ENCODE measurements around the gene FAM217B.

Gene FAM217B

GRCh38 chr20:59976156-59976782 is 36.1 kb downstream of the FAM217B start:
- DNase-seq (ENCODE audit: low read depth): no peak

DNA sequence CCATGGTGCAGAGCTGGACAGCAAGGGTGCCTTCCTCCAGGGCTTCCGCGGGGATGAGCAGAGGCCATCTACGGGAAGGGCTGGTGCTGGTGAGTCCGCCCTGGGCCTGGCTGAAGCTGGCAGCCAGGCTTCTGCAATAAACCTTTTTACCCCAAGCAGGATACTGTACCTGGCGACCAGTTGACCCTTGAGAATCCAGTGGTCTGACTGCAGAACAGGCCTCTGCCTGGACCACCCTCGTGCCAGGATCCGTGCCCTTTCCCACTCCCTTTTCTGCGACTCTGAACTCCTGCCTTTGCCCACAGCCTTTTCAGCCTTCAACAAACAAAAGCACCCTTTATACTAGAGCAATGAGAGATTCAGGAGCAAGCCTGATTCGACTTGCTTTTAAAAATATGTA is 36.9 kb downstream of the FAM217B start:
- no peak for DNase-seq (ENCODE audit: low read depth)

DNA sequence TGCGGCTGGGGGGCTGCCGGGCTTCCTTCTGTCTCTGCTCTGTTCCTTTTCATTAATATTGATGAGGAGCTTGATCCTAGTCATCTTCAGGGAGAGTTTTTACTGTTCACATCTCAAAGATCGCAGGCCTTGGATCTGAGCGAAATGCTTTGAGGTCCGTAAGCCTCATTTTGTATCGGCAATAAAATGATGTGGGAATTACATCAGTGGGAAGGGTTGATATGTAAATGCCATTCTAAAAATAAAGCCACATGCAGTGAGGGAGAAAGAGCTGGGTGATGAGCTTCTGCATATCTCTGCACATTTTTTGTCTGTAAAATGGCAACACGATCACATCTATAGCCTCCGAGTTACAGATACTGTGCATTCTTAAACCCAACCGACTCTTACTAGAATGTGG is 42.9 kb downstream of the FAM217B start:
- DNase-seq (ENCODE audit: low read depth): no peak

GRCh38 chr20:59984541-59984940 is 44.4 kb downstream of the FAM217B start:
- DNase-seq (ENCODE audit: low read depth): no peak

GRCh38 chr20:59985164-59985563 is 45.0 kb downstream of the FAM217B start:
- DNase-seq (ENCODE audit: low read depth): no peak

DNA sequence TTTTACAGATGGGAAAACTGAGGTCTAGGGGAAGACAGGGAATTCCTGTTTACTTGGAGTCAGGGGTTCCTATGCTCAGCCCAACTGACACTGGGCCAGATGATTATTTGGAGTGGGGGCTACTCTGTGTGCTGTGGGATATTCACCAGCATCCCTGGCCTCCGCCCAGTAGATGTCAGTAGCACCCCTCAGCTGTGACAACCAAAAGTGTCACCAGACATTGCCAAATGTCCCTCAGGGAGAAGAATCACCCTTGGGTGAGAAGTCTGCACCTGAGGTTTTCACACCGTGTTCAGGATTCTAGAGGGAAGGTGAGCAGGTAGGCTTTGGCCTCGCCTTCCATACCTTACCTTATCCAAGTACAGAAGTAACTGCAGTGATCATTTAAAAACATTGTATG is 45.7 kb downstream of the FAM217B start:
- no peak for DNase-seq (ENCODE audit: low read depth)

DNA sequence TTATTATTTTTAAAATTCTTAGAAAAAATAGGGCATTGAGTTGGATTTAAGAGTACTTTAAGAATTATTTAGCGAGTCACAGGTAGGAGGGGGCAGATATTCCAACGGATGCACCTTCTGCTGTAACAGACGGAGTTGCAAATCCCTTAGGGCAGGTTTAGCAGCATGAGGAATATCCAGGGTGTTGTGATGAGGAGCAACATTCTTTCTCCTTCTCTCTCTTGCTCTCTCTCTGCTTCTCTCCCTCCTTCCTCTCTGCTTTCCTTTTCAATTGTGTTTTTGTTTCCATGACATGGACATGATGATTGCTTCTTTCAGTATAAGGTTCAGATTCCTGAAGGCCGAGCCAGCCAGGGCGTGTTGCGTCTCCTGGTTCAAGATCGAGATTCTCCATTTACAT is 46.9 kb downstream of the FAM217B start:
- DNase-seq (ENCODE audit: low read depth): no peak

- no peak for DNase-seq (ENCODE audit: low read depth)
These were observed 48.0 kb downstream of the FAM217B start for GRCh38 chr20:59988141-59988540.

- no peak for DNase-seq (ENCODE audit: low read depth)
These were observed 52.4 kb downstream of the FAM217B start for GRCh38 chr20:59992526-59993084.

GRCh38 chr20:59993736-59994430 is 53.7 kb downstream of the FAM217B start:
- no peak for DNase-seq (ENCODE audit: low read depth)

- DNase-seq (ENCODE audit: low read depth): no peak
These were observed 54.5 kb downstream of the FAM217B start for GRCh38 chr20:59994697-59995122.

DNA sequence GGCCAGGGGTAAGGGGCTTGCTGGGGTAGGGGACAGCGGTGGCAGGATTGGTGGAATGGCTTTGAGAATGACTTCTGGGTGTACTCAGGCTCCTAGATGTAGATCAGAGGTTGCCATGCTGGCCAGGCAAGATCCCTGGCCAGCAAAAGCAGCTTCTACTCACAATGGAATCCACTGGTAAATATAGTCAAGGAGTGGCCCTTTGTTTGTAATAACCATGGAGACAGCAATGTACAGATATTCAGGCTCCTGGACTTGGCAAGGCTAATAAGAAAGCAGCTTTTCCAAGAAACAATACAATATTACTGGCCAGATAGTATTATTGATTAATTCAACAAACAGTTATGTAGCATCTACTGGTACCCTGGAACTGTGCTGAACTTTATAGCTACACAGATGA is 55.9 kb downstream of the FAM217B start:
- no peak for DNase-seq (ENCODE audit: low read depth)

- DNase-seq (ENCODE audit: low read depth): no peak
These were observed 57.7 kb downstream of the FAM217B start for GRCh38 chr20:59997896-59998295.
